PFSK-1 (cell line): ENCODE results near the gene CCNYL1.

ENCODE experiments used
- POLR2AphosphoS5 ChIP-seq: IDR thresholded peaks from 2 replicates; pipeline ENCODE4 v1.6.1; 2012; ENCODE audit warnings: low read depth, mild to moderate bottlenecking, control low read depth, low read length, moderate library complexity
- REST ChIP-seq, 2 experiments: IDR thresholded peaks; 2 replicates each; pipeline versions ENCODE4 v1.6.1 to v1.8.0; 2011 to 2012; ENCODE audit warnings: low read depth in 2 of 2, low read length in 2 of 2, control low read depth in 1 of 2, inconsistent platforms in 1 of 2, mild to moderate bottlenecking in 1 of 2, moderate library complexity in 1 of 2; ENCODE audit not compliant: insufficient read depth in 1 of 2
- SIN3A ChIP-seq: IDR thresholded peaks from 2 replicates; pipeline ENCODE4 v1.6.1; 2012; ENCODE audit warnings: mild to moderate bottlenecking, low read length, moderate library complexity, borderline replicate concordance; ENCODE audit not compliant: insufficient read depth
- TAF1 ChIP-seq: IDR thresholded peaks from 2 replicates; pipeline ENCODE4 v1.6.1; 2012; ENCODE audit warnings: low read length, control low read depth, borderline replicate concordance; ENCODE audit not compliant: insufficient read depth

GRCh38 chr2:207783514-207783913 is 72.1 kb downstream of the CCNYL1 start:
- TF ChIP-seq TAF1: no peak
- TF ChIP-seq REST (IDR thresholded peaks at IDR 0.05; ENCODE audit: insufficient read depth in 1 of 2, low read depth in 2 of 2, low read length in 2 of 2): no peak
- TF ChIP-seq SIN3A: no peak
- no peak for TF ChIP-seq POLR2AphosphoS5
